Measurements from ENCODE around the gene RHOJ. TPM values are rescaled to one million over a fixed set of nuclear protein-coding genes. Genes with fewer than 3 reads are reported as not detected.

The RHOJ gene
- total and polyA plus RNA-seq, 2 experiments from 2014 or later = 2.1 to 3.2 TPM

- no peak overlapping the region for H2AFZ ChIP-seq
- no peak overlapping the region for H3K4me2 ChIP-seq
- TF ChIP-seq EZH2 (IDR thresholded peaks at IDR 0.05; ENCODE audit: borderline replicate concordance) = no peak
- no peak for TF ChIP-seq EZH2phosphoT487 (IDR thresholded peaks at IDR 0.05; ENCODE audit: low read depth, severe bottlenecking, unreplicated experiment)
- no peak for TF ChIP-seq CTCF (IDR thresholded peaks at IDR 0.05; ENCODE audit: poor library complexity)
- no peak overlapping the region for H3K27ac ChIP-seq
- no peaks in the 10 kb centered on the region for H3K9me2 ChIP-seq (replicated peaks; ENCODE audit: insufficient read depth)
- no peaks in the 10 kb centered on the region for H3K9me3 ChIP-seq (ENCODE audit: low read depth)
- H4K20me1 ChIP-seq (ENCODE audit: insufficient read depth, poor library complexity, severe bottlenecking) = no peaks in the 10 kb centered on the region
- 72% methylated on average over 3 of the region's 3 CpGs for WGBS (ENCODE audit: low lambda C conversion rate, missing lambda C conversion rate)
- no peaks in the 10 kb centered on the region for H3K27me3 ChIP-seq
- H3K4me1 ChIP-seq (ENCODE audit: insufficient read depth) = no peaks in the 10 kb centered on the region
- no peaks in the 10 kb centered on the region for H3K36me3 ChIP-seq (replicated peaks; ENCODE audit: insufficient read depth, low read depth)
- no peaks in the 10 kb centered on the region for H3K79me2 ChIP-seq
- H3K4me3 ChIP-seq = no peak overlapping the region
- no peak for DNase-seq (ENCODE audit: low spot score)
Observed at GRCh38 chr14:63180011-63180410, 24.2 kb upstream of the RHOJ start.

GRCh38 chr14:63182968-63183367 lies 21.3 kb upstream of the RHOJ start:
- Histone ChIP-seq H3K4me3 (no peak overlapping the region), H3K79me2 (no peaks in the 10 kb centered on the region), H2AFZ (no peak overlapping the region), H4K20me1 (ENCODE audit: insufficient read depth, poor library complexity, severe bottlenecking) (no peaks in the 10 kb centered on the region), H3K9me3 (ENCODE audit: low read depth) (no peaks in the 10 kb centered on the region), H3K36me3 (replicated peaks; ENCODE audit: insufficient read depth, low read depth) (no peaks in the 10 kb centered on the region), H3K27ac (no peak overlapping the region), H3K4me2 (no peak overlapping the region), H3K4me1 (ENCODE audit: insufficient read depth) (no peaks in the 10 kb centered on the region), H3K27me3 (no peaks in the 10 kb centered on the region), H3K9me2 (replicated peaks; ENCODE audit: insufficient read depth) (no peaks in the 10 kb centered on the region)
- no peak for DNase-seq (ENCODE audit: low spot score)
- no peak for TF ChIP-seq CTCF (IDR thresholded peaks at IDR 0.05; ENCODE audit: poor library complexity)
- TF ChIP-seq EZH2phosphoT487 (IDR thresholded peaks at IDR 0.05; ENCODE audit: low read depth, severe bottlenecking, unreplicated experiment) = no peak
- no peak for TF ChIP-seq EZH2 (IDR thresholded peaks at IDR 0.05; ENCODE audit: borderline replicate concordance)
- 89% methylated on average over 3 of the region's 3 CpGs for WGBS (ENCODE audit: low lambda C conversion rate, missing lambda C conversion rate)

- Histone ChIP-seq H3K9me2 (replicated peaks; ENCODE audit: insufficient read depth) (no peaks in the 10 kb centered on the region), H3K27me3 (no peaks in the 10 kb centered on the region), H3K4me2 (no peak overlapping the region), H3K4me1 (ENCODE audit: insufficient read depth) (no peaks in the 10 kb centered on the region), H3K79me2 (no peaks in the 10 kb centered on the region), H3K9me3 (ENCODE audit: low read depth) (no peaks in the 10 kb centered on the region), H3K4me3 (no peak overlapping the region), H2AFZ (no peak overlapping the region), H4K20me1 (ENCODE audit: insufficient read depth, poor library complexity, severe bottlenecking) (no peaks in the 10 kb centered on the region), H3K36me3 (replicated peaks; ENCODE audit: insufficient read depth, low read depth) (no peaks in the 10 kb centered on the region), H3K27ac (no peak overlapping the region)
- no peak for TF ChIP-seq EZH2phosphoT487 (IDR thresholded peaks at IDR 0.05; ENCODE audit: low read depth, severe bottlenecking, unreplicated experiment)
- no peak for TF ChIP-seq EZH2 (IDR thresholded peaks at IDR 0.05; ENCODE audit: borderline replicate concordance)
- TF ChIP-seq CTCF (IDR thresholded peaks at IDR 0.05; ENCODE audit: poor library complexity) = no peak
- no peak for DNase-seq (ENCODE audit: low spot score)
- 88% methylated on average over 1 of the region's 1 CpG for WGBS (ENCODE audit: low lambda C conversion rate, missing lambda C conversion rate)
Observed at GRCh38 chr14:63186453-63186852, 17.8 kb upstream of the RHOJ start.

DNA sequence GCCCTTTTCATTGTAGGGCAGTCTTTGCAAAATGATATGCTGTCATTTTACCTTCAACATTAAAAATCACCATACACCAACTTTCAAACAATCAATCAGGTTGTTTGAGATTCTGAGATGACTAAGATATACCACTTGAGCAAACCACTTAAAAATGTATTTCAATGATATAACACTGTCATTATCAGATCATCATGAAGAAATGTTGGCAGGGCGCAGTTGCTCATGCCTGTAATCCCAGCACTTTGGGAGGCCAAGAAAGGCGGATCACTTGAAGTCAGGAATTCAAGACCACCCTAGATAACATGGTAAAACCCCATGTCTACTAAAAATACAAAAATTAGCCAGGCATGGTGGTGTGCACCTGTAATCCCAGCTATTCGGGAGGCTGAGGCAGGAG lies 13.0 kb upstream of the RHOJ start:
- no peaks in the 10 kb centered on the region for H3K79me2 ChIP-seq
- H3K9me2 ChIP-seq (replicated peaks; ENCODE audit: insufficient read depth) = no peaks in the 10 kb centered on the region
- H2AFZ ChIP-seq = no peak overlapping the region
- H4K20me1 ChIP-seq (ENCODE audit: insufficient read depth, poor library complexity, severe bottlenecking) = no peaks in the 10 kb centered on the region
- WGBS (ENCODE audit: low lambda C conversion rate, missing lambda C conversion rate) = 95% methylated on average over 3 of the region's 3 CpGs
- no peak overlapping the region for H3K4me2 ChIP-seq
- DNase-seq (ENCODE audit: low spot score) = no peak
- no peak overlapping the region for H3K27ac ChIP-seq
- no peaks in the 10 kb centered on the region for H3K36me3 ChIP-seq (replicated peaks; ENCODE audit: insufficient read depth, low read depth)
- H3K9me3 ChIP-seq (ENCODE audit: low read depth) = no peaks in the 10 kb centered on the region
- no peaks in the 10 kb centered on the region for H3K4me1 ChIP-seq (ENCODE audit: insufficient read depth)
- H3K4me3 ChIP-seq = no peak overlapping the region
- no peak for TF ChIP-seq EZH2phosphoT487 (IDR thresholded peaks at IDR 0.05; ENCODE audit: low read depth, severe bottlenecking, unreplicated experiment)
- TF ChIP-seq CTCF (IDR thresholded peaks at IDR 0.05; ENCODE audit: poor library complexity) = no peak
- no peak for TF ChIP-seq EZH2 (IDR thresholded peaks at IDR 0.05; ENCODE audit: borderline replicate concordance)
- no peaks in the 10 kb centered on the region for H3K27me3 ChIP-seq

All from hepatocyte (in vitro differentiated cells).